Heart right ventricle (tissue), 16 donors: ENCODE results near the gene PTTG1IP. TPM values are rescaled to one million over a fixed set of nuclear protein-coding genes. Genes with fewer than 3 reads are reported as not detected.
A peak's percentile ranks its signal among the peaks of the same experiment; 100 is the strongest.

Experiments used
- ATAC-seq, 8 donors: fragments of 200-7000 bp; cut with Tn5 transposase; one replicate each; pipeline ENCODE4 v1.9.1; 2020; ENCODE audit warnings: mild to moderate bottlenecking in 8 of 8, moderate library complexity in 8 of 8, moderate number of reproducible peaks in 1 of 8
- DNase-seq, 2 donors: peaks; one replicate each; pipeline ENCODE4 v3.0.0-alpha.2; 2020
- H3K27ac ChIP-seq, 10 donors: fragments of 200-600 bp; sonication (generic) in 2 of 10; one replicate each; pipeline versions ENCODE4 v1.5.0 to v1.8.0; 2020 to 2022; ENCODE audit warnings: mild to moderate bottlenecking in 3 of 10
- H3K27me3 ChIP-seq, 7 donors: fragments of 200-600 bp; one replicate each; pipeline ENCODE4 v1.8.0; 2021 to 2022; ENCODE audit warnings: mild to moderate bottlenecking in 2 of 7
- H3K36me3 ChIP-seq, 9 donors: fragments of 200-600 bp; sonication (generic) in 1 of 9; one replicate each; pipeline versions ENCODE4 v1.5.0 to v1.8.0; 2020 to 2022; ENCODE audit warnings: mild to moderate bottlenecking in 2 of 9
- H3K4me1 ChIP-seq, 9 donors: fragments of 200-600 bp; sonication (generic) in 1 of 9; one replicate each; pipeline versions ENCODE4 v1.5.0 to v1.8.0; 2020 to 2022; ENCODE audit warnings: mild to moderate bottlenecking in 4 of 9
- H3K4me3 ChIP-seq, 10 donors: fragments of 200-600 bp; sonication (generic) in 2 of 10; one replicate each; pipeline versions ENCODE4 v1.5.0 to v1.8.0; 2020 to 2022; ENCODE audit warnings: mild to moderate bottlenecking in 7 of 10, moderate library complexity in 2 of 10
- H3K9me3 ChIP-seq, 11 donors: fragments of 200-600 bp in 10 of 11; sonication (generic) in 2 of 11; one replicate each; pipeline versions ENCODE4 v1.5.0 to v1.8.0; 2013 to 2022; ENCODE audit warnings: mild to moderate bottlenecking in 2 of 11, control low read depth in 1 of 11, moderate library complexity in 1 of 11
- CTCF ChIP-seq, 9 donors: fragments of 200-600 bp; sonication (generic) in 2 of 9; IDR thresholded peaks; one replicate each; pipeline versions ENCODE4 v1.5.0 to v1.8.0; 2021 to 2022; ENCODE audit warnings: antibody characterized with exemption in 9 of 9, mild to moderate bottlenecking in 5 of 9, moderate library complexity in 1 of 9
- WGBS, 2 donors: extraction: QIAGEN DNeasy Blood & Tissue Kit; methylation state at CpG; one replicate each; pipeline ENCODE4 v1.1.7; 2013; ENCODE audit warnings: inconsistent platforms in 1 of 2; 5-methylcytosine and 5-hydroxymethylcytosine counted together
- intact Hi-C, 10 donors: fragments of 100-400 bp; cut with DNase I; formaldehyde crosslinking; loops; one replicate each; pipeline versions ENCODE4 v1.11.1 to v1.14.2; 2022
- polyA plus RNA-seq, 2 donors: library from polyadenylated mRNA; stranded (reverse); fragments of 200-250 nt; gene quantifications; one replicate each; pipeline ENCODE4 v1.2.3, GENCODE V29; 2013
- total RNA-seq, 10 donors: library from RNA; stranded (reverse); fragmentation: NEBNext Ultra II Directional in 3 of 10; extraction: Animal tissue kit (Norgen Biotek cat#: 25700) in 3 of 10; gene quantifications; one replicate each; pipeline versions ENCODE4 v1.2.1 to v1.2.4, GENCODE V29; 2021 to 2023
- donor health status: Arrhythmogenic right ventricular cardiomyopathy.
- donor health status: ischemic (EF 13 %, LVEDD 7.1; RV severe dilation, severe dysfunction).
- donor health status: healthy with polysubstance abuse.
- donor health status: DM: no; HTN: yes; CAD: no.
- donor health status: DM: no; HTN: no; CAD: no.
- donor health status: ischemic (EF 25% LVEDD 6.9; RV normal size, moderate dysfunction).
- donor health status: ischemic (EF 25% LVEDD 5.7; RV mildly dilated, moderate dysfunction).
- donor health status: healthy.
- donor health status: DM: yes; HTN: yes; CAD: no.
- donor health status: Ischemic cardiomyopathy.
- donor health status: ischemic (EF 35%, LVEDD 5.7; RV mildly dilated, moderate dysfunction).
- donor health status: nonischemic (EF 11% LVEDD 7.7; RV severe dilation, severe dysfunction).
- donor health status: DM: yes; HTN: yes; CAD: no.
- donor health status: PGD.
- donor health status: ischemic (EF 29% LVEDD 5.4; RV normal size, mild dysfunction).
- donor health status: nonischemic (EF 23%, LVEDD 6.1; RV moderate dilation, normal function).

Gene PTTG1IP
- total and polyA plus RNA-seq, 12 donors = 109 to 188 (median 148) TPM

- Histone ChIP-seq H3K9me3 (no peaks in the 10 kb centered on the region), H3K27ac (no peak overlapping the region), H3K36me3 (peaks cover 0 to 85% (median 0%) of the 10 kb centered on the region in 9 donors), H3K27me3 (peaks cover 0 to 12% (median 0%) of the 10 kb centered on the region in 7 donors), H3K4me1 (peaks cover 0 to 7% (median 0%) of the 10 kb centered on the region in 9 donors), H3K4me3 (no peak overlapping the region)
- peak in 1 of 2 donors; percentile 14 for DNase-seq
- TF ChIP-seq CTCF (IDR thresholded peaks at IDR 0.05) = no peak
- 91 to 93% methylated on average over 15 of the region's 15 CpGs for WGBS, 2 donors
- no peak for ATAC-seq
- intact Hi-C loops = loop anchor here in 8 of 10 donors (5.0 kb wide), 3 partner anchors 41 to 931 kb away; no protein-coding TSS in a partner anchor
Measured at GRCh38 chr21:44891631-44892031, 18.1 kb upstream of the PTTG1IP start.

DNA sequence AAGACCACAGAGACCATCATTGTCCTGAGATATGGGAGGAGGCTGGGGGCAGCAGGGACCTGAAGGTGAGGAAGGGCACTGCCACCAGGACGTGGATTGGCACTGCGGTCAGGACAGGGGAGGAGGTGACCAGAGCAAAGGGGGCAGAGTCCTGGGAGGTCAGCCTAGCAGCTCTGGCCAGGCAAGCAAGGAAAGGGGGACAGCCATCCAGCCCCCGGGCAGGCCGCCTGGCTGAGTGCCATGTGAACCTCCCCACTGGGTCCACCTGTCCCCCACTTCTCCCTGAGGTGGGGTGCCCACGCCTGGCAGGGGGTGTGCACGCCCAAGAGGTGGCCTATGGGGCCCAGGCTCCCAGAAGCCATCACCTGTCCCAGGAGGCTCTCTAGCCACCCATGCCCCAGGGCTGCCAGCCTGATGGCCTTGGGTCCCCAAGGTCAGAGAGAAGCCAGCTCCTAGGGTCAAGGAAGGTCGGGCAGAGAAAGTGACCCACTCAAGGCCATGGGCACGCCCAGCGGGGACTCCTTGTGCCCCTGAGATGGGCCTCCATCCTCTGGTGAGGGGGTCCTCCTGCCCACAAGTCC is 17.6 kb upstream of the PTTG1IP start:
- Histone ChIP-seq H3K27me3 (peaks cover 0 to 12% (median 0%) of the 10 kb centered on the region in 7 donors), H3K36me3 (peaks cover 0 to 86% (median 0%) of the 10 kb centered on the region in 9 donors), H3K27ac (no peak overlapping the region), H3K4me1 (peaks cover 0 to 7% (median 0%) of the 10 kb centered on the region in 9 donors), H3K9me3 (no peaks in the 10 kb centered on the region), H3K4me3 (no peak overlapping the region)
- DNase-seq (no peak), ATAC-seq (no peak)
- no peak for TF ChIP-seq CTCF (IDR thresholded peaks at IDR 0.05)
- 86 to 93% methylated on average over 9 of the region's 9 CpGs for WGBS, 2 donors
- intact Hi-C loops = loop anchor here in 8 of 10 donors (5.0 kb wide), 3 partner anchors 41 to 931 kb away; no protein-coding TSS in a partner anchor

GRCh38 chr21:44890338-44890931 is 16.9 kb upstream of the PTTG1IP start:
- ATAC-seq (no peak), DNase-seq (peak in 1 of 2 donors; percentile 7)
- intact Hi-C loops = loop anchor here in 8 of 10 donors (5.0 kb wide), 3 partner anchors 42 to 932 kb away; no protein-coding TSS in a partner anchor
- H3K4me3 ChIP-seq = no peak overlapping the region
- no peak overlapping the region for H3K27ac ChIP-seq
- TF ChIP-seq CTCF (IDR thresholded peaks at IDR 0.05) = no peak
- 78 to 79% methylated on average over 24 of the region's 24 CpGs for WGBS, 2 donors
- H3K9me3 ChIP-seq = no peaks in the 10 kb centered on the region
- H3K36me3 ChIP-seq = peaks cover 0 to 87% (median 0%) of the 10 kb centered on the region in 9 donors
- peaks cover 0 to 12% (median 0%) of the 10 kb centered on the region in 7 donors for H3K27me3 ChIP-seq
- peaks cover 0 to 7% (median 0%) of the 10 kb centered on the region in 9 donors for H3K4me1 ChIP-seq

GRCh38 chr21:44889625-44890337 is 16.3 kb upstream of the PTTG1IP start:
- intact Hi-C loops = loop anchor here in 8 of 10 donors (5.0 kb wide), 3 partner anchors 43 to 933 kb away; no protein-coding TSS in a partner anchor
- TF ChIP-seq CTCF (IDR thresholded peaks at IDR 0.05) = no peak
- WGBS, 2 donors = 89 to 90% methylated on average over 29 of the region's 29 CpGs
- H3K27me3 ChIP-seq = peaks cover 0 to 12% (median 0%) of the 10 kb centered on the region in 7 donors
- H3K36me3 ChIP-seq = peaks cover 0 to 80% (median 0%) of the 10 kb centered on the region in 9 donors
- H3K9me3 ChIP-seq = no peaks in the 10 kb centered on the region
- no peak for ATAC-seq
- H3K4me1 ChIP-seq = peaks cover 0 to 7% (median 0%) of the 10 kb centered on the region in 9 donors
- no peak overlapping the region for H3K27ac ChIP-seq
- peak in 1 of 2 donors; percentile 10 for DNase-seq
- H3K4me3 ChIP-seq = no peak overlapping the region
